Measurements from ENCODE around the gene ASCC3. TPM values are rescaled to one million over a fixed set of nuclear protein-coding genes. Genes with fewer than 3 reads are reported as not detected.

ASCC3 gene
- total RNA-seq, 5 donors from 2014 or later (not counting 1 experiment from before 2014, with no cell fraction given), result 39.2 to 49.6 (median 44.2) TPM

DNA sequence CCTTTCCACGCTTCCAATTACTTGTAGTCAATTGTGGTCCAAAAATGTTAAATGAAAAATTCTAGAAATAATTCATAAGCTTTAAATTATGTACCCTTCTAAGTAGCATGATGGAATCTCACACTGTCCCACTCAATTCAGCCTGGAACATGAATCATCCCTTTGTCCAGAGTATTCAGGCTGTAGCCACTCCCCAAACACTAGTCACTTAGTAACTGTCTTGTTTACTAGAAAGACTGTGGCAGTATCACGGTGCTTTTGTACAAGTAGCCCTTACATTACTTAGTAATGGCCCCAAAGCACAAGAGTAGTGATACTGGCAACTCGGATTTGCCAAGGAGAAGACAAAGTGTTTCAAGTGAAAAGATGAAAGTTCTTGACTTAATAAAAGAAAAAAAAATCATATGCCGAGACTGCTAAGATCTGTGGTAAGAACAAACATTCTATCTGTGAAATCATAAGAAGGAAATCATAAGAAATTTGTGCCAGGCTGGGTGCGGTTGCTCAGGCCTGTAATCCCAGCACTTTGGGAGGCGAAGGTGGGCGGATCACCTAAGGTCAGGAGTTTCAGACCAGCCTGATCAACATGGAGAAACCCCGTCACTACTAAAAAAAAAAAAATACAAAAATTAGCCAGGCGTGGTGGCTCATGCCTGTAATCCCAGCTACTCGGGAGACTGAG lies 247.9 kb downstream of the ASCC3 start:
- ATAC-seq (replicated peaks in 1 of 4) (no peak), DNase-seq (no peak)
- Histone ChIP-seq H3K27ac (ENCODE audit: low read length) (no peak overlapping the region), H3K36me3 (ENCODE audit: control insufficient read depth in 2 of 2, extremely low read depth in 1 of 2, insufficient read depth in 1 of 2, low read length in 1 of 2) (peaks cover 0 to 9% of the 10 kb centered on the region in 2 donors), H3K4me3 (ENCODE audit: control insufficient read depth in 1 of 2, extremely low read depth in 1 of 2, low read length in 1 of 2) (no peak overlapping the region), H3K9me3 (no peaks in the 10 kb centered on the region), H3K27me3 (replicated peaks in 1 of 2; ENCODE audit: control insufficient read depth in 2 of 2, extremely low read depth in 1 of 2, insufficient read depth in 2 of 2, low read length in 1 of 2) (no peaks in the 10 kb centered on the region), H3K4me1 (ENCODE audit: control insufficient read depth in 1 of 2, extremely low read depth in 1 of 2, insufficient read depth in 2 of 2, low read length in 2 of 2) (no peaks in the 10 kb centered on the region)
- no peak overlapping the region for H3K27ac Mint-ChIP-seq
- peaks cover 36% of the 10 kb centered on the region for H3K36me3 Mint-ChIP-seq
- no peak overlapping the region for H3K4me3 Mint-ChIP-seq
- CTCF ChIA-PET, result interaction anchor here in 1 of 2 donors (0.7 kb wide), 1 partner anchor 47 kb away, joined by 3 read pairs; no protein-coding TSS in a partner anchor
- POLR2A ChIA-PET, result interaction anchor here in 1 of 2 donors (0.7 kb wide), 1 partner anchor 49 kb away, joined by 5 read pairs; no protein-coding TSS in a partner anchor
- no peaks in the 10 kb centered on the region for H3K9me3 Mint-ChIP-seq
- no peaks in the 10 kb centered on the region for H3K4me1 Mint-ChIP-seq
- WGBS (ENCODE audit: insufficient coverage), result 93% methylated on average over 5 of the region's 10 CpGs
- no peaks in the 10 kb centered on the region for H3K27me3 Mint-ChIP-seq

DNA sequence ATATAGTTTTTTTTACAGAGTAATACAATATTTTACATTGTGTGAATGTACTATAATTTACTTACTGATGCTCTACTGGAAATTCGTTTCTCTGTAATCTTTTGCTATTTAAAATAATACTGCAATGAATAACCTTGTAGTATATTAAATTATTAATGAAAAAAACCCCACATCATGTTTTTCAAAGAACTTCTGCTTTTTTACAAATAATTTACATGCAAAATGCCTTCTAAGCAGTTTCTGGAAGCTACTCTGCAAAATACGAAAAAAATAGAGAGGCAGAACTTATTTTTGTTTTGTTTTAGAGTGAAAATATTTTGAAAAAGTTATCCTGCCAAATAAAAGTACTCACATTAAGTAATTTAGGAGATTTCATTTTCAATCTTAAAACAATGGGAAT lies 250.6 kb downstream of the ASCC3 start:
- POLR2A ChIA-PET, result no interaction called here
- no peak overlapping the region for H3K4me3 ChIP-seq (ENCODE audit: control insufficient read depth in 1 of 2, extremely low read depth in 1 of 2, low read length in 1 of 2)

DNA sequence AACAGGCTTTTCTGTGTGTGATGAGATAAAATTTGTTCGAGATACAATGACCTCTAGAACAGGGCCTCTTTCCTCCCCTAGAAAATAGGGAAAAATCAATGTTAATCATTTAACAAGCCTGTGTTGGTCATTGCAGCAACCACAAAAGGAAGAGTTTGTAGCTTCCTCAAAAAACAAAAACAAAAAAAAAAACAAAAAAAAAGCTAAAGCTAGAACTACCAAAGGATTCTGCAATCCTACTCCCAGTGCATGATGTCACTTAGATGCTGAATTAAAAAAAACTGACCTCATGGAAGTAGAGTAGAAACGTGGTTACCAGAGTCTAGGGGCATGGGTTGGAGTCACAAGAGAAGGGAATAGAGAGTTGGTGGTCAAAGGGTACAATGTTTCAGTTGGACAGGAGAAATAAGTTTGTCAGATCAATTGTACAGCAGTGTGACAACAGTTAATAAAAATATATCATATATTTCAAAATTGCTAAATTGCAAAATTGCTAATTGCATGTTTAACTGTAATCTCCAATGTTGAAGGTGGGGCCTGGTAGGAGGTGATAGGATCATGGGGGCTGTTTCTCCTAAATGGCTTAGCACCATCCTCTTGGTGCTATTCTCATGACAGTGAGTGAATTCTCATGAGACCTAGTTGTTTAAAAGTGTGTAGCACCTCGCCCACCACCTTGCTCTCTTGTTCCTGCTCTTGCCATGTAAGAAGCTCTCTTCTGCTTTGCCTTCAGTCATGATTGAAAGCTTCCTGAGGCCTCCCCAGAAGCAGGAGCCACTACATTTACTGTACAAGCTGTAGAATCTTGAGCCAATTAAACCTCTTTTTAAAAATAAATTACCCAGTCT lies 253.0 kb downstream of the ASCC3 start:
- Histone ChIP-seq H3K4me1 (ENCODE audit: control insufficient read depth in 1 of 2, extremely low read depth in 1 of 2, insufficient read depth in 2 of 2, low read length in 2 of 2) (no peaks in the 10 kb centered on the region), H3K36me3 (ENCODE audit: control insufficient read depth in 2 of 2, extremely low read depth in 1 of 2, insufficient read depth in 1 of 2, low read length in 1 of 2) (peaks cover 0 to 25% of the 10 kb centered on the region in 2 donors), H3K27me3 (replicated peaks in 1 of 2; ENCODE audit: control insufficient read depth in 2 of 2, extremely low read depth in 1 of 2, insufficient read depth in 2 of 2, low read length in 1 of 2) (no peaks in the 10 kb centered on the region), H3K9me3 (no peaks in the 10 kb centered on the region), H3K4me3 (ENCODE audit: control insufficient read depth in 1 of 2, extremely low read depth in 1 of 2, low read length in 1 of 2) (no peak overlapping the region), H3K27ac (ENCODE audit: low read length) (no peak overlapping the region)
- 83% methylated on average over 2 of the region's 3 CpGs for WGBS (ENCODE audit: insufficient coverage)
- CTCF ChIA-PET, result interaction anchor here in 1 of 2 donors (1.2 kb wide), 1 partner anchor 36 kb away, joined by 3 read pairs; no protein-coding TSS in a partner anchor
- Mint-ChIP-seq H3K4me1 (no peaks in the 10 kb centered on the region), H3K27ac (no peak overlapping the region), H3K36me3 (peaks cover 44% of the 10 kb centered on the region), H3K27me3 (no peaks in the 10 kb centered on the region), H3K9me3 (no peaks in the 10 kb centered on the region), H3K4me3 (no peak overlapping the region)
- DNase-seq (no peak), ATAC-seq (replicated peaks in 1 of 4) (no peak)
- POLR2A ChIA-PET, result no interaction called here

More for the DNA sequence above, 250.6 kb downstream of the ASCC3 start:
- H3K4me3 Mint-ChIP-seq, result no peak overlapping the region
- WGBS (ENCODE audit: insufficient coverage), result no CpG with 5 or more reads among the region's 2 CpGs
- CTCF ChIA-PET, result no interaction called here
- Histone ChIP-seq H3K9me3 (no peaks in the 10 kb centered on the region), H3K27ac (ENCODE audit: low read length) (no peak overlapping the region), H3K4me1 (ENCODE audit: control insufficient read depth in 1 of 2, extremely low read depth in 1 of 2, insufficient read depth in 2 of 2, low read length in 2 of 2) (no peaks in the 10 kb centered on the region), H3K36me3 (ENCODE audit: control insufficient read depth in 2 of 2, extremely low read depth in 1 of 2, insufficient read depth in 1 of 2, low read length in 1 of 2) (peaks cover 0 to 19% of the 10 kb centered on the region in 2 donors), H3K27me3 (replicated peaks in 1 of 2; ENCODE audit: control insufficient read depth in 2 of 2, extremely low read depth in 1 of 2, insufficient read depth in 2 of 2, low read length in 1 of 2) (no peaks in the 10 kb centered on the region)
- H3K36me3 Mint-ChIP-seq, result peaks cover 34% of the 10 kb centered on the region
- ATAC-seq (replicated peaks in 1 of 4), result no peak
- H3K9me3 Mint-ChIP-seq, result no peaks in the 10 kb centered on the region
- H3K27me3 Mint-ChIP-seq, result no peaks in the 10 kb centered on the region
- no peak for DNase-seq
- no peak overlapping the region for H3K27ac Mint-ChIP-seq
- H3K4me1 Mint-ChIP-seq, result no peaks in the 10 kb centered on the region

DNA sequence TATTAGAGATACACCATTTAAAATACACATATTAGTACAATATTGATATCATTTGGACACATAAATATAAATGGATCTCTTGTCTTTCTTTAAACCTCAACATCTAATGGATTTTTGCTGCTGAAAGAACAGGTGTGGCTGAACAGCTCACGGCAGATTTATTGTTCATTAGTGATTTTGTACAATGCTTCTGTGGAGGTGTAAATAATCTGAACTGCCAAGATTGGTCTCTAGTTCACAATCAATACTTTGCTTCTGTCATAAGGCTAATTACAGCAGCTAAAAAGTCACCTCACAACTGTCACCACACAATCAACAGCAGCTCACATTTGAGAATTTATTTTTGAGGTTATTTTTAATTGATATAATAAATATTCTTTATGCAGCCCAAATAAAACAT lies 254.4 kb downstream of the ASCC3 start:
- POLR2A ChIA-PET, result no interaction called here
- no peak overlapping the region for H3K27ac Mint-ChIP-seq
- no CpG with 5 or more reads among the region's 1 CpG for WGBS (ENCODE audit: insufficient coverage)
- H3K36me3 Mint-ChIP-seq, result peaks cover 46% of the 10 kb centered on the region
- ATAC-seq (replicated peaks in 1 of 4) (no peak), DNase-seq (no peak)
- no peaks in the 10 kb centered on the region for H3K27me3 ChIP-seq (replicated peaks in 1 of 2; ENCODE audit: control insufficient read depth in 2 of 2, extremely low read depth in 1 of 2, insufficient read depth in 2 of 2, low read length in 1 of 2)
- H3K9me3 Mint-ChIP-seq, result peaks cover 0 to 7% (median 6%) of the 10 kb centered on the region in 3 donors
- CTCF ChIA-PET, result no interaction called here
- no peaks in the 10 kb centered on the region for H3K4me1 ChIP-seq (ENCODE audit: control insufficient read depth in 1 of 2, extremely low read depth in 1 of 2, insufficient read depth in 2 of 2, low read length in 2 of 2)
- no peaks in the 10 kb centered on the region for H3K27me3 Mint-ChIP-seq
- no peaks in the 10 kb centered on the region for H3K9me3 ChIP-seq
- no peak overlapping the region for H3K4me3 Mint-ChIP-seq
- H3K27ac ChIP-seq (ENCODE audit: low read length), result no peak overlapping the region
- peaks cover 0 to 25% of the 10 kb centered on the region in 2 donors for H3K36me3 ChIP-seq (ENCODE audit: control insufficient read depth in 2 of 2, extremely low read depth in 1 of 2, insufficient read depth in 1 of 2, low read length in 1 of 2)
- no peak overlapping the region for H3K4me3 ChIP-seq (ENCODE audit: control insufficient read depth in 1 of 2, extremely low read depth in 1 of 2, low read length in 1 of 2)
- H3K4me1 Mint-ChIP-seq, result no peaks in the 10 kb centered on the region

DNA sequence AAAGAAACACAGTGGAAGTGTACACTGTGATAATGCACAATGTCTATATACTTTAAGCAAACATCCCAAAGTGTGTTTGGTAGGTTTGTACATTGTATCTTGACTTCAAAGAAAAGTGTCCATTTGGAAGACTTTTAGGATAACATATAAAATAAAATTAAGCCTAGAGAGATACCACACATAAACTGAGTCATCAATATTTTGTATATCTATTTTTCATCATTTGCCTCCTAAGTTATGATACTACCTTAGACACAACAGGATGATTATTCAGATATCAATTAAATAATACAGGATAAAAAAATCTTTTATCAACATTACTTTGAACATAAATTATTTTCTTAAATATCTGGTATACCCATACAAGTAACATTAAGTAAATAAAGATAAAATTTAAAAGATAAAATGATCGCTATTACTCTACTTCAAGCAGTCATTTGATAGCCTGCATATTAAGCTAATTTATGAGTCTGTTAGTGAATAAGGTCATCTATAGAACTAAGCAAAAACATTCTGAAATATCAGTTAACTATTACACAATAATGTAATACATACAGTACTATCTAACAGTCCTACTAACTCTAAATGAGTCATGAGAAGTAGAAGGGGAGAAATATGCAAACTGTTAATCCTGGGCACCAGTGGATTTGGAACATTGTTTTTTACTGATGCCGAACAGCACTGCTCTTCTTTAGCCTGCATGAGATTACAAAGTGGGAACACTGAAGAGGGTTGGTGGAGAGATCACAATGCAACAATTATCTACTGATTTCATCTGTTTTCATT lies 258.0 kb downstream of the ASCC3 start:
- H3K36me3 ChIP-seq (ENCODE audit: control insufficient read depth in 2 of 2, extremely low read depth in 1 of 2, insufficient read depth in 1 of 2, low read length in 1 of 2), result peaks cover 2 to 23% of the 10 kb centered on the region in 2 donors
- H3K9me3 Mint-ChIP-seq, result peaks cover 0 to 11% (median 6%) of the 10 kb centered on the region in 3 donors
- H3K36me3 Mint-ChIP-seq, result peaks cover 60% of the 10 kb centered on the region
- H3K4me3 Mint-ChIP-seq, result no peak overlapping the region
- no peak overlapping the region for H3K27ac ChIP-seq (ENCODE audit: low read length)
- no peaks in the 10 kb centered on the region for H3K4me1 Mint-ChIP-seq
- CTCF ChIA-PET, result no interaction called here
- H3K4me3 ChIP-seq (ENCODE audit: control insufficient read depth in 1 of 2, extremely low read depth in 1 of 2, low read length in 1 of 2), result no peak overlapping the region
- DNase-seq (no peak), ATAC-seq (replicated peaks in 1 of 4) (no peak)
- no peak overlapping the region for H3K27ac Mint-ChIP-seq
- no peaks in the 10 kb centered on the region for H3K4me1 ChIP-seq (ENCODE audit: control insufficient read depth in 1 of 2, extremely low read depth in 1 of 2, insufficient read depth in 2 of 2, low read length in 2 of 2)
- WGBS (ENCODE audit: insufficient coverage), result no CpG with 5 or more reads among the region's 2 CpGs
- POLR2A ChIA-PET, result no interaction called here
- H3K27me3 Mint-ChIP-seq, result no peaks in the 10 kb centered on the region
- no peaks in the 10 kb centered on the region for H3K9me3 ChIP-seq
- H3K27me3 ChIP-seq (replicated peaks in 1 of 2; ENCODE audit: control insufficient read depth in 2 of 2, extremely low read depth in 1 of 2, insufficient read depth in 2 of 2, low read length in 1 of 2), result no peaks in the 10 kb centered on the region

DNA sequence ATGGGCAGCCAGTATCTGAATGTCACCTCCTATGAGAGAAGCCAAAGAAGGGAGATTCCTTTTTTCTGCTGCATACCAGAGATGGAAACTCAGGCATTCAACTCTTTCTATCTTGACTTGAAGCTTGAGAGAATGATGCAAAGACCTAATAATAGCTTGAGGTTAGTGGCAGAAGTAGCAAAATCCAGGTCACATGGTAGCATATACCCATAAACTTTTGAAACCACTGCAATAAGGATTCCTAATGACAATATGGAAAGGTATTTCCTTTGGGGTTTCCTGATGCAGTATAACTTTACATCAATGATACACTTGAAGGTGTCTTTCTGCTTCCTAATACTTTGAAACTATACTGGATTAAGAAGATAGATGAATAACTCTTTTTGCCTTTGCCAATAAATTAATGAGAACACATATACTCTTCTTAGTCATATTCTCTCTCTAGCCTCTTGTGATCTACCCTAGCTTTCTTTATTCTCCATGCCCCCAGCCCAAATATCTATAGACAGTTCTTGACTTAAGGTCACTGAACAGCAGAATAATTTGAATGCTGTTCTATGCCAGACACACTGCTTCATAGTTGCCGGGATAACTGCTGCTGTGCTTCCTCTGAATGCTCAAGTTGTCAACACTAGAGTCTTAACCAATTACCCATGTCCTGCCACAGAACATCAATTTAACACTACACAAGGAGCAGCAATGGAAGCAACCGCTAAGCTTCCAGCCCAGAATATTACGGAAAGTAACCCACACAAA lies 260.9 kb downstream of the ASCC3 start:
- no peak for ATAC-seq (replicated peaks in 1 of 4)
- H3K36me3 Mint-ChIP-seq, result peaks cover 59% of the 10 kb centered on the region
- no peak overlapping the region for H3K27ac ChIP-seq (ENCODE audit: low read length)
- H3K27me3 ChIP-seq (replicated peaks in 1 of 2; ENCODE audit: control insufficient read depth in 2 of 2, extremely low read depth in 1 of 2, insufficient read depth in 2 of 2, low read length in 1 of 2), result no peaks in the 10 kb centered on the region
- H3K4me3 ChIP-seq (ENCODE audit: control insufficient read depth in 1 of 2, extremely low read depth in 1 of 2, low read length in 1 of 2), result no peak overlapping the region
- H3K4me1 ChIP-seq (ENCODE audit: control insufficient read depth in 1 of 2, extremely low read depth in 1 of 2, insufficient read depth in 2 of 2, low read length in 2 of 2), result no peaks in the 10 kb centered on the region
- CTCF ChIA-PET, result no interaction called here
- 100% methylated on average over 1 of the region's 3 CpGs for WGBS (ENCODE audit: insufficient coverage)
- no peaks in the 10 kb centered on the region for H3K27me3 Mint-ChIP-seq
- no peak for DNase-seq
- H3K9me3 Mint-ChIP-seq, result peaks cover 0 to 11% (median 6%) of the 10 kb centered on the region in 3 donors
- no peak overlapping the region for H3K27ac Mint-ChIP-seq
- POLR2A ChIA-PET, result no interaction called here
- no peaks in the 10 kb centered on the region for H3K4me1 Mint-ChIP-seq
- no peak overlapping the region for H3K4me3 Mint-ChIP-seq
- no peaks in the 10 kb centered on the region for H3K9me3 ChIP-seq
- peaks cover 2 to 9% of the 10 kb centered on the region in 2 donors for H3K36me3 ChIP-seq (ENCODE audit: control insufficient read depth in 2 of 2, extremely low read depth in 1 of 2, insufficient read depth in 1 of 2, low read length in 1 of 2)
